GM12874 (cell line): ENCODE measurements around the gene COPE.

Source experiments
- TF ChIP-seq, protein P1 (sequence below): IDR thresholded peaks from 2 replicates; pipeline ENCODE4 v1.5.1; 2011; ENCODE audit warnings: low read depth, mild to moderate bottlenecking, control low read depth, low read length, moderate library complexity; ENCODE audit not compliant: insufficient read depth

Gene COPE

DNA sequence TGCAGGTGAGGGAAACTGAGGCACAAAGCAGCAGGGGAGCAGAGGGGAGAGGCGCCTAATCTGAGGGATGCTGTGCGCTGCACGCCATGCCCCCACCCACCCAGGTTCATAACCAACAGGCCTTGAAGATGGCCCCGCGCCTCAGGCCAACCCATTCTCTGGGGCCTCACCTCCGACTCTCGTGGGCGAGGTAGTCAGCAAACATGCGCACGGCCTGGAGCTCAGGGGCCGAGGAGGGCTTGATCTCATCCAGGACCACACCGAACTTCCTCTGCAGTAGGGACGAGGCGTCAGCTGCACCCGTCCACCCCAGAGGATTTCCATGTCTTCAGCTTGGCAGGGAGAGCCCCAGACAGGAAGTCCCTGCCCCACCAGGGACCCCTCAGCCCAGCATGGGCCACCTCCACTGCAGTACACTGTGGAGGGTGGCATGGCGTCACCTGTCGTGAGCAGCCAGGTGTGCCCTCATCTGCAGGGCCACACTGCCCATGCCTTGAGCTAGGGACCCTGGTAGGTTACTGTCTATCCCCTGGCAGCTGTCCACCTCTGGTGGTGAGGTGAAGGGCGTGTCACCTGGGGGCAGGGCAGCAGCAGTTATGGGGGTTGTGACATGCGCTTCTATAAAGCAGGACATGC is 8.3 kb downstream of the COPE start:
- TF ChIP-seq, protein P1, sequence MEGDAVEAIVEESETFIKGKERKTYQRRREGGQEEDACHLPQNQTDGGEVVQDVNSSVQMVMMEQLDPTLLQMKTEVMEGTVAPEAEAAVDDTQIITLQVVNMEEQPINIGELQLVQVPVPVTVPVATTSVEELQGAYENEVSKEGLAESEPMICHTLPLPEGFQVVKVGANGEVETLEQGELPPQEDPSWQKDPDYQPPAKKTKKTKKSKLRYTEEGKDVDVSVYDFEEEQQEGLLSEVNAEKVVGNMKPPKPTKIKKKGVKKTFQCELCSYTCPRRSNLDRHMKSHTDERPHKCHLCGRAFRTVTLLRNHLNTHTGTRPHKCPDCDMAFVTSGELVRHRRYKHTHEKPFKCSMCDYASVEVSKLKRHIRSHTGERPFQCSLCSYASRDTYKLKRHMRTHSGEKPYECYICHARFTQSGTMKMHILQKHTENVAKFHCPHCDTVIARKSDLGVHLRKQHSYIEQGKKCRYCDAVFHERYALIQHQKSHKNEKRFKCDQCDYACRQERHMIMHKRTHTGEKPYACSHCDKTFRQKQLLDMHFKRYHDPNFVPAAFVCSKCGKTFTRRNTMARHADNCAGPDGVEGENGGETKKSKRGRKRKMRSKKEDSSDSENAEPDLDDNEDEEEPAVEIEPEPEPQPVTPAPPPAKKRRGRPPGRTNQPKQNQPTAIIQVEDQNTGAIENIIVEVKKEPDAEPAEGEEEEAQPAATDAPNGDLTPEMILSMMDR, result no peak

DNA sequence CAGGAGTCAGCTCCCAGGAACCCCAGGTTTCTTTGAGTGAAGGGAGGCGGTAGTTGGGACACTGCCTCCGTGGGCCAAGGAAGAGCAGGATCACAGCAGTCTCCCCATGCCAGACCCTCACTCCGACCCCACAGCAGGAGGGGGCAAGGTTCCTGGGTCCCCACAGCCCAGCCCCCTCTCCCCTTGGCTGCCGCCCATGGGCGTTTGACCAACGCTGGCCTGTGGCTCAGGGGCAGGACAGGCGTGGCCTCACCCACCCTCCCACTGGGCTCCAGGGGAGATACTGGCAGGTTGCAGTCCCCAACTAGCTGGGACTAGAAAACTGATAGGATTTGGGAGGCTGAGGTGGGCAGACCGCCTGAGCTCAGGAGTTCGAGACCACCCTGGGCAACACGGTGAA is 9.2 kb downstream of the COPE start:
- TF ChIP-seq, protein P1, result no peak

DNA sequence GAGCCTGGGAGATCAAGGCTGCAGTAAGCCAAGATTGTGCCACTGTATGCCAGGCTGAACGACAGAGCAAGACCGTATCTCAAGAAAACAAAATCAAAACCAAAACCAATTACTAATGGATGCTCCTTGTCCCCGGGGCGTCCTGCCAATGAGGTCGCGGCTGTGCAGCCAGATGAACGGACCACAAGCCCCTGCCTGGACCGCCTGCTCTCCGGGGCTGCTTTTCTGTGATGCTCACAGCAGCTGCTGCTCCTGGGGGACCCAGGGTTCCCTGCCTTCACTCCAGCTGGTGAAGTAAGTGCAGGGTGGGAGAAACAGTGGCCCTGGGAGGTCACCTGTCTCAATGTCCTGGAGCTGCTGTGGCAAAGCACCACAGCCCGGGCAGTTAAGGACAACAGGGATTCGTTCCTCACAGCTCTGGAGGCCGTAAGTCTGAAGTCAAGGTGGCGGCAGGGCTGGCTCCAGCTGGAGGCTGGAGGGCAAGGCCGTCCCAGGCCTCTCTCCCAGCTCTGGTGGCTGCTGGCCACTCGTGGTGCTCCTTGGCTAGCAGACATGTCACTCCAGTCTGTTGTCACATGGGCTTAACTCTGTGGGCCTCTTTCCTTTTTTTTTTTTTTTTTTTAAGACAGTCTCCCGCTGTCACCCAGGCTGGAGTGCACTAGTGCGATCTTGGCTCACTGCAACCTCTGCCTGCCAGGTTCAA is 10.1 kb downstream of the COPE start:
- TF ChIP-seq, protein P1, result no peak

DNA sequence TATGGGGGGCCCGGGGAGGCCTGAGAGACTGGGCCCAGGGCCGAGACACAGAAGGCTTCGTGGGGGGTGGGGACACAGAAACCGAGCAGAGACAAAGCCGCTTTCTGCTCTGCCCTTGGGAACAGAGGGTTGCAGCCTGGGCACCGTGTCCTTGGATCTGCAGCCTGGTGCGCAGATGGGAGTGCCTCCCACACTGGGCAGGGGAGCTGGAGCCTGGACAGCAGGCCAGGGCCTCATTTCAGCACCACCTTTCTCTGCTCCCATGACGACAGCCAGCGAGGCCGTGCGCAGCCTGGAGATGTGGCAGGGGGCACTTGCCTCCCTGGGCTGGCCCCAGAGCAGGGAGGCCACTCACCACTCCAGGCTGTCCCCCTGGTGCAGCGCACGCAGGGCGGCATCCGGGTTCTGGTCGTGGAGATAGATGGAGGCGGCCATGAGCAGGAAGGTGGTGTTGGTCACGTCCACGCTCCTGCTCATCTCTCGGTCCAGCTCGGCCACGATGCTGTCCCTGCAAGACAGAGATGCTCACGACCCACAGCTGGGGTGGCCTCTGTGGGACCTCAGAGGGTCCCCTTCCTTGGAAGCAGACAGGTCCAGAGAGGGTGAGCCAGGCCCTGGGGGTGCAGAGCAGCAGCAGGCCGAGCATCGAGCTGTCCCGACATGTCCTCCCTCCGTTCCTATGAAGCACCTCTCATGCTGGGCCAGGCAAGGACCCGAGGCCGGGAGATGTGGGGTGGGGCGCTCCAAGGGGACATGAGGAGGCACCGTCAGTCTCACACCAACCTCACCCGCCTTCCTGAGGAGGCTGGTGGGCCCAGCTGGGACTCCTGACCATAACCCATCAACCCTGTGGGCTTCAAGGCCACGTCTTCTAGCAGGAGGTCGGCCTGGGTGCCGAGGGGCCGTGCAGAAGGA is 12.3 kb downstream of the COPE start:
- TF ChIP-seq, protein P1, result no peak

DNA sequence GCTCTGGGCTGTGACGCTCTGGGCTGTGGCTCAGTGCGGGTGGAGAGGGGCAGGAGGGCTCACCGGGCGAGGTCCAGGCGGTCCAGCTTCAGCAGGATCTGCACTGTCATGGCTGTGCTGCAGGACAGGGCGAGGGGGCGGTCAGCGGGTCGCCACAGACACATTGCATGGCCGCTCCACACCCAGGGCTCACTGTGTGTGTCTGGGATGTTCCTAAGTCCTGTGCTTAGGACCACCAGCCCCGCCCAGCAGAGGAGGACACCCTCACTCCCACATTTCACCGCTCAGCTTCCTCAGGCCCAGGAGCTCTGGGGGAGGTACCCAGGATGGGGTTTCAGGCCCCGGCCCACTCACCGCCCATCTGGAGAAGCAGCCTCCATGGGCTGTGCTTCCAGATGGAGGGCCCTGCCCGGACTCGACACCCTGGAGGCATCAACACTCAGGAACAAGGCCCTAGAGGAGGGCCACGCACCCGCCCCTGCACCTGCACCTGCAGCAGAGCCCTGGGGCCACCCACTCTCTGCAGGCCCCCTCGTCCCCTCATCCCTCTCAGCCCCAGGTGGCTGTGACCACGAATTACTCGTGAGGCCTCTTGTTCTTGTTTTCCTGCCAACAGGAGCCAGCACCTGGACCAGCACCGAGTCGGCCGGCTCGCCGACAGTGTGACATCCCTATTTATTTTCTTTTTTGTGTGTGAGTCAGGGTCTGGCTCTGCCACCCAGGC is 13.5 kb downstream of the COPE start:
- TF ChIP-seq, protein P1, result no peak

DNA sequence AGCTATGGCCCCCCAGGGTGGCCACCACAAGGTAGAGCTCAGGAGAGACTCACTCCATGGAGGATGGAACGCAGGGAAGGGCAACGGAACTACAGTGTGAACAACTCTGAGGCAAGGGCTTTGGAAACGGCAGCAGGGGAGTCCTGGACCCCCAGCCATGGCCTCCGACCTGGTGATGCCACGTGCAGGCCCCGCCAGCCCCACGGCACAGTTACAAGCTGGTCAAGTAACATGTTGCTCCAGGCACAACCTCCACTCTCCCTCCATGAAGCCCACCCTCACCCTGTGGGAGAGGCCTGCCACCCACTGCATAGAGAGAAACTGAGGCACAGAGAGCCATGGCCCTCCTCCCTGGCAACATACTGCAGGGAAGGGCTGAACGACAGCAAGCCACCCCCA is 14.1 kb downstream of the COPE start:
- TF ChIP-seq, protein P1, result no peak
